Neural cell (in vitro differentiated cells): ENCODE results near the gene FBRS. TPM values are rescaled to one million over a fixed set of nuclear protein-coding genes. Genes with fewer than 3 reads are reported as not detected.

Experiments
- H2AFZ ChIP-seq: fragments of 200-600, 300-800 bp; sonication (generic), shearing (Covaris generic); 2 replicates; pipeline ENCODE4 v1.6.0; 2014; ENCODE audit warnings: low read depth, mild to moderate bottlenecking, antibody characterized with exemption, low read length, moderate library complexity
- H3F3A ChIP-seq: fragments of 200-600 bp; shearing (Covaris generic); 2 replicates; pipeline ENCODE4 v1.6.1; 2016; ENCODE audit warnings: mild to moderate bottlenecking, moderate library complexity, mixed read lengths, antibody characterized with exemption, low read length; ENCODE audit not compliant: insufficient read depth, poor library complexity, severe bottlenecking
- H3K27ac ChIP-seq: fragments of 200-600, 300-800 bp; sonication (generic), shearing (Covaris generic); 2 replicates; pipeline ENCODE4 v1.5.1; 2014; ENCODE audit warnings: mild to moderate bottlenecking, low read length, moderate library complexity
- H3K27me3 ChIP-seq: fragments of 300-800, 200-600 bp; sonication (generic), shearing (Covaris generic); 2 replicates; pipeline ENCODE4 v1.6.0; 2014; ENCODE audit warnings: mild to moderate bottlenecking, low read depth, low read length, moderate library complexity; ENCODE audit not compliant: insufficient read depth
- H3K36me3 ChIP-seq: fragments of 300-800, 200-600 bp; sonication (generic), shearing (Covaris generic); 2 replicates; pipeline ENCODE4 v1.5.1; 2014; ENCODE audit warnings: mild to moderate bottlenecking, antibody characterized with exemption, low read length, moderate library complexity; ENCODE audit not compliant: insufficient read depth
- H3K4me2 ChIP-seq: fragments of 300-800, 200-600 bp; sonication (generic), shearing (Covaris generic); 2 replicates; pipeline ENCODE4 v1.6.0; 2014; ENCODE audit warnings: mild to moderate bottlenecking, low read length
- H3K4me3 ChIP-seq: fragments of 300-800, 200-600 bp; sonication (generic), shearing (Covaris generic); 2 replicates; pipeline ENCODE4 v1.5.1; 2014; ENCODE audit warnings: mild to moderate bottlenecking, low read length, moderate library complexity
- H3K79me2 ChIP-seq: fragments of 200-600 bp; shearing (Covaris generic); replicated peaks from 2 replicates; pipeline ENCODE4 v1.6.0; 2014; ENCODE audit warnings: mild to moderate bottlenecking, low read length, moderate library complexity; ENCODE audit not compliant: insufficient read depth
- H3K9ac ChIP-seq: fragments of 300-800, 200-600 bp; sonication (generic), shearing (Covaris generic); 2 replicates; pipeline ENCODE4 v1.6.1; 2016; ENCODE audit warnings: mild to moderate bottlenecking, low read length, mixed read lengths
- H3K9me2 ChIP-seq: fragments of 200-600 bp; shearing (Covaris generic); 2 replicates; pipeline ENCODE4 v1.6.1; 2016; ENCODE audit warnings: mild to moderate bottlenecking, low read length, mixed read lengths; ENCODE audit not compliant: insufficient read depth
- H3K9me3 ChIP-seq: fragments of 200-600, 300-800 bp; sonication (generic), shearing (Covaris generic); 2 replicates; pipeline ENCODE4 v1.6.1; 2016; ENCODE audit warnings: mild to moderate bottlenecking, mixed run types, low read length, moderate library complexity, mixed read lengths
- H4K20me1 ChIP-seq: fragments of 200-600 bp; shearing (Covaris generic); 2 replicates; pipeline ENCODE4 v1.6.1; 2016; ENCODE audit warnings: mild to moderate bottlenecking, mixed run types; ENCODE audit not compliant: insufficient read depth
- EP300 ChIP-seq: fragments of 450-650 bp; conservative IDR thresholded peaks from 2 replicates; pipeline ENCODE4 v1.6.1; 2014; ENCODE audit warnings: antibody characterized with exemption, mild to moderate bottlenecking, moderate library complexity; ENCODE audit not compliant: poor library complexity, severe bottlenecking
- EZH2 ChIP-seq: fragments of 200-600, 300-800 bp; shearing (Covaris generic), sonication (generic); IDR thresholded peaks from 2 replicates; pipeline ENCODE4 v1.6.1; 2014; ENCODE audit warnings: antibody characterized with exemption, low read length, borderline replicate concordance, mild to moderate bottlenecking; ENCODE audit not compliant: insufficient read depth, poor library complexity, severe bottlenecking
- MXI1 ChIP-seq: fragments of 450-650 bp; conservative IDR thresholded peaks from 2 replicates; pipeline ENCODE4 v1.6.1; 2014; ENCODE audit warnings: antibody characterized with exemption, mild to moderate bottlenecking; ENCODE audit not compliant: poor library complexity, severe bottlenecking
- POLR2AphosphoS5 ChIP-seq: IDR thresholded peaks from 2 replicates; pipeline ENCODE4 v1.6.1; 2012
- RAD21 ChIP-seq: fragments of 450-650 bp; conservative IDR thresholded peaks from 2 replicates; pipeline ENCODE4 v1.6.1; 2014; ENCODE audit warnings: antibody characterized with exemption, mild to moderate bottlenecking, moderate library complexity
- SMC3 ChIP-seq: fragments of 450-650 bp; conservative IDR thresholded peaks from 2 replicates; pipeline ENCODE4 v1.6.1; 2014; ENCODE audit warnings: antibody characterized with exemption, mild to moderate bottlenecking, moderate library complexity; ENCODE audit not compliant: poor library complexity
- TAF1 ChIP-seq: IDR thresholded peaks from 2 replicates; pipeline ENCODE4 v1.6.1; 2012; ENCODE audit warnings: low read depth
- polyA plus RNA-seq: library from polyadenylated mRNA; depleted of rRNA; stranded (reverse); fragments of >200 nt; gene quantifications from 2 replicates; pipeline ENCODE4 v1.2.3, GENCODE V29; 2014
- TF ChIP-seq, protein P1 (sequence below): fragments of 450-650 bp; IDR thresholded peaks from 2 replicates; pipeline ENCODE4 v1.5.1; 2014; ENCODE audit warnings: antibody characterized with exemption, mild to moderate bottlenecking, moderate library complexity; ENCODE audit not compliant: poor library complexity, severe bottlenecking
- TF ChIP-seq, protein P2 (sequence below): IDR thresholded peaks from 2 replicates; pipeline ENCODE4 v1.6.1; 2012; ENCODE audit warnings: borderline replicate concordance

The FBRS gene
- polyA plus RNA-seq, 1 donor from 2014 or later: 24.2 TPM

DNA sequence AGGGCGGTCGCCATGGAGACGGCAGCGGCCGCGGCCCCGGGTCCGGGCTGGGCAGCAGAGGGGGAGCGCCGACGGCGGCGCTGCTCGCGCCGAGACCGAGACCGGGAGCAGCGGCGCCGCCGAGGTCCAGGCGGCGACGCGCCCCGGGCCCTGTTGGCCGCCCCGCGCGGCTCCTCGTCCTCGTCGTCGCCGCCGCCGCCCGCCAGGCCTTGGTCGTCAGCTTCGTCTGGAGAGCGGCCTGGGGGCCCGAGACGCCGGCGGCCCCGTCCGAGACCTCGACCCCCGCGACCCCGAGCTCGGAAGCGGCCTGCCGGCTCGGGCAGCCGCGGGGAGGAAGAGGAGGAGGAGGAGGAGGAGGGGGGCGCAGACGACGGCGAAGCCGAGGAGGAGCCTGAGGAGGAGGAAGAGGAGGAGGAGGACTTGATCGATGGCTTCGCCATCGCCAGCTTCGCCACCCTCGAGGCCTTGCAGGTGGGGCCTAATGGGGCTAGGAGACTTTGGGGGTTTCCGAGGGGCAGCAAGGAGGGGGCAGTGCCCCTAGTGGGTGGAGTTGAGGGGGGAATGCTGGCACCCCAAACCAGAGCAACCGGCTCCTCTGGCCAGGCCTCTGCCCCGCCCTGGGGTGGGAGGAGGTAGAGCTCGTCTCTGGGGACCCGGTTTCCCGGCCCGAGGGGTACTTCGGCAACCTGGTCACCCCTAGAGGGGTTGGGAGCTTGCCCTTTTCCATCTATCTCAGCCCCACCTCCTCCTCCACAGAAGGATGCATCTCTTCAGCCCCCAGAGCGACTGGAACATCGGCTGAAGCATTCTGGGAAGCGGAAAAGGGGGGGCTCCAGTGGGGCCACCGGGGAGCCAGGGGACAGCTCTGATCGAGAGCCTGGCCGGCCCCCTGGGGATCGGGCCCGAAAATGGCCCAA is 1.5 kb downstream of the FBRS start:
- H3K36me3 ChIP-seq: peaks cover 8% of the 10 kb centered on the region
- H3K9ac ChIP-seq: peak overlapping the region; percentile 93
- H3F3A ChIP-seq: peaks cover 6% of the 10 kb centered on the region
- no peaks in the 10 kb centered on the region for H3K9me2 ChIP-seq
- H3K9me3 ChIP-seq: no peaks in the 10 kb centered on the region
- peak overlapping the region; percentile 14 for H2AFZ ChIP-seq
- peaks cover 39% of the 10 kb centered on the region for H3K79me2 ChIP-seq
- H3K4me3 ChIP-seq: peak overlapping the region; percentile 94
- peak overlapping the region; percentile 82 for H3K4me2 ChIP-seq
- H3K27me3 ChIP-seq: no peaks in the 10 kb centered on the region
- TF ChIP-seq MXI1: peak; percentile 42
- TF ChIP-seq, protein P1, sequence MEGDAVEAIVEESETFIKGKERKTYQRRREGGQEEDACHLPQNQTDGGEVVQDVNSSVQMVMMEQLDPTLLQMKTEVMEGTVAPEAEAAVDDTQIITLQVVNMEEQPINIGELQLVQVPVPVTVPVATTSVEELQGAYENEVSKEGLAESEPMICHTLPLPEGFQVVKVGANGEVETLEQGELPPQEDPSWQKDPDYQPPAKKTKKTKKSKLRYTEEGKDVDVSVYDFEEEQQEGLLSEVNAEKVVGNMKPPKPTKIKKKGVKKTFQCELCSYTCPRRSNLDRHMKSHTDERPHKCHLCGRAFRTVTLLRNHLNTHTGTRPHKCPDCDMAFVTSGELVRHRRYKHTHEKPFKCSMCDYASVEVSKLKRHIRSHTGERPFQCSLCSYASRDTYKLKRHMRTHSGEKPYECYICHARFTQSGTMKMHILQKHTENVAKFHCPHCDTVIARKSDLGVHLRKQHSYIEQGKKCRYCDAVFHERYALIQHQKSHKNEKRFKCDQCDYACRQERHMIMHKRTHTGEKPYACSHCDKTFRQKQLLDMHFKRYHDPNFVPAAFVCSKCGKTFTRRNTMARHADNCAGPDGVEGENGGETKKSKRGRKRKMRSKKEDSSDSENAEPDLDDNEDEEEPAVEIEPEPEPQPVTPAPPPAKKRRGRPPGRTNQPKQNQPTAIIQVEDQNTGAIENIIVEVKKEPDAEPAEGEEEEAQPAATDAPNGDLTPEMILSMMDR: no peak
- no peaks in the 10 kb centered on the region for H4K20me1 ChIP-seq
- H3K27ac ChIP-seq: peak overlapping the region; percentile 97

DNA sequence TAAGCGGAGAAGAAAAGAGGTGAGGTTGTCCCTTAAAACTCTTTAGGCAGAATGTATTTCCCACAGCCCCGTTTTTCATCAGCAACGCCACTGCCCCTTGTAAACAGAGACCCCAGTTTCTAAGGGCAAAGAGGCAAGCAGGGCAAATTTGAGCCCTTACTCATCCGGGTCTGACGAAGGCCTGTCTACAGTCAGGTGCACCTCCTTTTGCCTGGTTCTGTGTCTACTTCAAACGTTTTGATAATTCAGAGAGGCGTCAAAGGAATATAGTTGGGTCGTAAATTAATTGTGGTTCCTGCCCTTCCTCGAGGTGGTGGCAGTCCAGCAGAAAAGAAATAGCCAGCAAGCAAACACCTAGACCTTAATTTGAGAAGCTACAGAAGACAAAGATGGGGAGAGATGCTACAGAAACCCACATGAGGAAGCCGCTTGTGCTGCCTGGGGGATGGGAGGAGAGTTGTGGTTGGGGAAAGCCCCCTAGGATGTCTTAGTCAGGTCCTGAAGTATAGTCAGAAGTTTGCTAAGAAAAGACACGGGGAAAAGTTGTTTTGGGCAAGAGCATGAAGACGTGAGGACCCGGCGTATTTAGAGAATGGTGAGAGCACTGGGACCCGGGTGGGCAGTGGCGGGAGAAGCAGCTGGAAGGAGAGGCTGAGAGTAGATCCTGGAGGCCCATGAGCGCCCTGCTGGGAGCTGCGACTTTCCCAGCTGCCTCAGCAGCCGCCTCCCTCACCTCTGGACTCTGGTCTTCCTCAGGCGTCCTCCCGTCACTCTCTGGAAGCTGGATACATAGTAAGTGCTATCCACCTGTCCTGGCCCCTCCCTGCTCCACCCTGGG is 2.4 kb downstream of the FBRS start:
- Histone ChIP-seq H3K36me3 (peaks cover 8% of the 10 kb centered on the region), H3K4me2 (peak overlapping the region; percentile 82), H3K9me3 (no peaks in the 10 kb centered on the region), H3K9ac (peak overlapping the region; percentile 93), H2AFZ (no peak overlapping the region), H3K27ac (peak overlapping the region; percentile 80), H3F3A (peaks cover 6% of the 10 kb centered on the region), H3K79me2 (peaks cover 39% of the 10 kb centered on the region), H3K27me3 (no peaks in the 10 kb centered on the region), H4K20me1 (no peaks in the 10 kb centered on the region), H3K4me3 (peak overlapping the region; percentile 94), H3K9me2 (no peaks in the 10 kb centered on the region)
- TF ChIP-seq POLR2AphosphoS5 (no peak), TAF1 (no peak), SMC3 (no peak), EP300 (no peak), RAD21 (no peak), EZH2 (no peak), MXI1 (no peak)
- TF ChIP-seq, protein P1: no peak
- TF ChIP-seq, protein P2, sequence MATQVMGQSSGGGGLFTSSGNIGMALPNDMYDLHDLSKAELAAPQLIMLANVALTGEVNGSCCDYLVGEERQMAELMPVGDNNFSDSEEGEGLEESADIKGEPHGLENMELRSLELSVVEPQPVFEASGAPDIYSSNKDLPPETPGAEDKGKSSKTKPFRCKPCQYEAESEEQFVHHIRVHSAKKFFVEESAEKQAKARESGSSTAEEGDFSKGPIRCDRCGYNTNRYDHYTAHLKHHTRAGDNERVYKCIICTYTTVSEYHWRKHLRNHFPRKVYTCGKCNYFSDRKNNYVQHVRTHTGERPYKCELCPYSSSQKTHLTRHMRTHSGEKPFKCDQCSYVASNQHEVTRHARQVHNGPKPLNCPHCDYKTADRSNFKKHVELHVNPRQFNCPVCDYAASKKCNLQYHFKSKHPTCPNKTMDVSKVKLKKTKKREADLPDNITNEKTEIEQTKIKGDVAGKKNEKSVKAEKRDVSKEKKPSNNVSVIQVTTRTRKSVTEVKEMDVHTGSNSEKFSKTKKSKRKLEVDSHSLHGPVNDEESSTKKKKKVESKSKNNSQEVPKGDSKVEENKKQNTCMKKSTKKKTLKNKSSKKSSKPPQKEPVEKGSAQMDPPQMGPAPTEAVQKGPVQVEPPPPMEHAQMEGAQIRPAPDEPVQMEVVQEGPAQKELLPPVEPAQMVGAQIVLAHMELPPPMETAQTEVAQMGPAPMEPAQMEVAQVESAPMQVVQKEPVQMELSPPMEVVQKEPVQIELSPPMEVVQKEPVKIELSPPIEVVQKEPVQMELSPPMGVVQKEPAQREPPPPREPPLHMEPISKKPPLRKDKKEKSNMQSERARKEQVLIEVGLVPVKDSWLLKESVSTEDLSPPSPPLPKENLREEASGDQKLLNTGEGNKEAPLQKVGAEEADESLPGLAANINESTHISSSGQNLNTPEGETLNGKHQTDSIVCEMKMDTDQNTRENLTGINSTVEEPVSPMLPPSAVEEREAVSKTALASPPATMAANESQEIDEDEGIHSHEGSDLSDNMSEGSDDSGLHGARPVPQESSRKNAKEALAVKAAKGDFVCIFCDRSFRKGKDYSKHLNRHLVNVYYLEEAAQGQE: no peak
